Measurements from ENCODE around the gene HRH3. TPM values are rescaled to one million over a fixed set of nuclear protein-coding genes. Genes with fewer than 3 reads are reported as not detected.

Gene HRH3
- total RNA-seq, 4 donors from 2014 or later, result not detected

DNA sequence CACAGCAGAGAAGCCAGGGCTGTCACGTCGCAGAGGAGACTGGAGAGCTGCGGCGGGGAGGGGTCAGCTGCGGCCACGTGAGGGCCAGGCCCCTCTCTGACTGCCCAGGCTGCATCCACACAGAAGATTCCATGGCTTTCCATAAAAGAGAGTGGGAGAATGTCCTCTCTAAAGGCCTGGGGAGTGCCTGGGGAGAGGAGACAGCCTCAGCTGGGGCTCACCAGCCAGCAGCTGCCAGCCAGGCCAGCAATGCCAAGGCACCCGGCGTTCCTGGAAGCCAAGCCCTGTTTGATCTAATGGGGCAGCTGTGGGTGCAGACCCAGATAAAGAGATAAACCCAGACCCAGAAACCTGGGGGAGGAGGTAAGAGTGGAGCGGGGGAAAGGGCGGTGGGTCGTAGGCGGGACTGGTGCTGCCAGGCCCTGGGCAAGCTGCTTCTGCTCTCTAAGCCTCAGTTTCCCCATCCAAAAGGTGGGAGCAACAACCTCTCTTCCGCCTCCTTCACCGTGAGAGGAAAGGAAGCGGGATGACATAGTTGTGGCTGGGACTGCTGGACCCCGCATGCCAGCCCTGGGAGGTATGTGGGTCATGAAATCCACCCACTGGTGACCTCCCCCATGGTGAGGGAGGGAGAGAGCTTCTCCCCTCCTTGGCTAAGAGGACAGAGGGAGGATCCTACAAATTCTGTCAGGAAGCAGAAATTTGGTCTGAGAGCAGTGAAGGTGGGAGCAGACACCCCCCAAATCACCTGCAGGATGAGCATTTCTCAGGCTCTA, 15.1 kb upstream of the HRH3 start:
- peak overlapping the region; percentile 48 to 77 (median 63) for H3K27ac ChIP-seq
- TF ChIP-seq POLR2A (IDR thresholded peaks at IDR 0.05) (no peak), CTCF (IDR thresholded peaks at IDR 0.05 in 4 of 5, conservative IDR thresholded peaks at IDR 0.05 in 1 of 5) (no peak)
- ATAC-seq, result peak in 1 of 2 donors; percentile 17

GRCh38 chr20:62234339-62234738, 14.3 kb upstream of the HRH3 start:
- H3K4me3 ChIP-seq, result no peak overlapping the region
- intact Hi-C loops (cut with DNase I; ENCODE audit: low total_unique reads) (no loop called here), in situ Hi-C loops (cut with MboI; ENCODE audit: low sequenced_read_pairs in 4 of 4) (no loop called here)
- no peak for DNase-seq
- no peaks in the 10 kb centered on the region for H3K36me3 ChIP-seq
- no peaks in the 10 kb centered on the region for H3K27me3 ChIP-seq
- peak overlapping the region; percentile 48 to 77 (median 63) for H3K27ac ChIP-seq
- peaks cover 28 to 36% of the 10 kb centered on the region in 2 donors for H3K4me1 ChIP-seq
- TF ChIP-seq POLR2A (IDR thresholded peaks at IDR 0.05) (no peak), CTCF (IDR thresholded peaks at IDR 0.05 in 4 of 5, conservative IDR thresholded peaks at IDR 0.05 in 1 of 5) (no peak)
- no peaks in the 10 kb centered on the region for H3K9me3 ChIP-seq
- ATAC-seq, result no peak

More for the DNA sequence above, 15.1 kb upstream of the HRH3 start:
- Histone ChIP-seq H3K4me3 (no peak overlapping the region), H3K36me3 (no peaks in the 10 kb centered on the region), H3K4me1 (peaks cover 36 to 43% of the 10 kb centered on the region in 2 donors), H3K27me3 (no peaks in the 10 kb centered on the region), H3K9me3 (no peaks in the 10 kb centered on the region)
- DNase-seq, result peak; percentile 38 to 54
- intact Hi-C loops (cut with DNase I; ENCODE audit: low total_unique reads) (loop anchor here (5.0 kb wide), 1 partner anchor 93 kb away; the partner anchor contains the start of genes PSMA7 and SS18L1), in situ Hi-C loops (cut with MboI; ENCODE audit: low sequenced_read_pairs in 4 of 4) (no loop called here)

DNA sequence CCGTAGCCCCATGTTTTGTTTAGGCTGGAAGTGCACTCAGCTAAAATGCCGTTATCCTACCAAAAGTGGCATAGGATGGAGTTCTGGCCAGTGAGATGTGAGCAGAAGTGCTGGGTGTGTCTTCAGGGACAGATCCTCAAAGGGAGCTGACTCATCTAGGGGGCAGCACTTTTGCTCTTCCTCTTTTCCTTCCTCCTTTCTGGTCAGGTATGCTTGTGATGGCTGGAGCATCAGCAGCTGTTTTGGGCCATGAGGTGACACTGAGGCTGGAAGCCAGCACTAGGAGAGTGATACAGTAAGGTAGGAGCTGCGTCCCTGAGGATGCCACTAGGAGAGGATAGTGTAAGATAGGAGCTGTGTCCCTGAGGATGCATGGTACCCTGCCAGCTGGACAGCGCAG, 13.6 kb upstream of the HRH3 start:
- Histone ChIP-seq H3K4me3 (no peak overlapping the region), H3K36me3 (no peaks in the 10 kb centered on the region), H3K4me1 (peaks cover 25 to 31% of the 10 kb centered on the region in 2 donors), H3K27ac (no peak overlapping the region), H3K9me3 (no peaks in the 10 kb centered on the region), H3K27me3 (no peaks in the 10 kb centered on the region)
- TF ChIP-seq POLR2A (IDR thresholded peaks at IDR 0.05) (no peak), CTCF (IDR thresholded peaks at IDR 0.05 in 4 of 5, conservative IDR thresholded peaks at IDR 0.05 in 1 of 5) (no peak)
- ATAC-seq, result no peak
- in situ Hi-C loops (cut with MboI; ENCODE audit: low sequenced_read_pairs in 4 of 4) (no loop called here), intact Hi-C loops (cut with DNase I; ENCODE audit: low total_unique reads) (no loop called here)
- DNase-seq, result no peak

- H3K27me3 ChIP-seq, result no peaks in the 10 kb centered on the region
- no peak overlapping the region for H3K4me3 ChIP-seq
- ATAC-seq (no peak), DNase-seq (no peak)
- peaks cover 25 to 31% of the 10 kb centered on the region in 2 donors for H3K4me1 ChIP-seq
- H3K27ac ChIP-seq, result no peak overlapping the region
- intact Hi-C loops (cut with DNase I; ENCODE audit: low total_unique reads) (no loop called here), in situ Hi-C loops (cut with MboI; ENCODE audit: low sequenced_read_pairs in 4 of 4) (no loop called here)
- no peaks in the 10 kb centered on the region for H3K9me3 ChIP-seq
- TF ChIP-seq POLR2A (IDR thresholded peaks at IDR 0.05) (no peak), CTCF (IDR thresholded peaks at IDR 0.05 in 4 of 5, conservative IDR thresholded peaks at IDR 0.05 in 1 of 5) (no peak)
- H3K36me3 ChIP-seq, result no peaks in the 10 kb centered on the region
These were observed 12.9 kb upstream of the HRH3 start for GRCh38 chr20:62232770-62233645.

All from gastrocnemius medialis (tissue), 4 donors.